HuH-7 (cell line): ENCODE measurements around the gene SLC16A3.

Experiments
- DNase-seq: peaks from one replicate; pipeline ENCODE4 v3.0.0; 2011; ENCODE audit warnings: low spot score

SLC16A3 gene

DNA sequence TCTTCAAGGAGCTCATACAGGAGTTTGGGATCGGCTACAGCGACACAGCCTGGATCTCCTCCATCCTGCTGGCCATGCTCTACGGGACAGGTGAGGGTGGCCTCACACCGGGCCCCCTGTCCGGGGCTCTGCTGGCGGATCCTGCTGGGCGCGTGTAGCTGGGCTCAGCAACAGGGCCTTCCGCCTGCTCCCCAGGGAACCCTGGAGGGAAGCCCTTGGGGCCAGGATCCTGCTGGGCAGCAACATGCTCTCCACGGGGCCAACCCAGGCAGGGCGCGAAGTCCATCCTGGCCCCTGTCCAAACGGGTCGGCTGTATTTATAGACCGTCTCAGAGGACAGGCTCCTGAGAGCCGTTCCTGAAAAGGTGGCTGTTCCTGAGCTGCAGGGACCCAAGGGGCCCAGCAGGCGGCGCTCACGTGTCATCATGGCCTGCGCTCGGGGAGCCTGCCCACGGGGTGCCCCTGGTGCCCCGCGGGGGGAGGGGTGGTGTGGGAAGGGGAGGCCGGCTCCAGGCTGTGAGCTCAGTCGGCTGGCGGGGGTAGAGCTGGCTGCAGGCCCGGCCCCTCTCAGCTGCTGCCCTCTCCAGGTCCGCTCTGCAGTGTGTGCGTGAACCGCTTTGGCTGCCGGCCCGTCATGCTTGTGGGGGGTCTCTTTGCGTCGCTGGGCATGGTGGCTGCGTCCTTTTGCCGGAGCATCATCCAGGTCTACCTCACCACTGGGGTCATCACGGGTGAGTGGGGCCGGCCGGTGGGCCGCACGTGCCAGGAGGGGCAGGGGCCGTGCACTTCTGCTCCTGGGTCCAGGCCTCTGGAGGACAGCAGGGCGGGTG lies 7.5 kb downstream of the SLC16A3 start:
- DNase-seq, result peak; percentile 75

DNA sequence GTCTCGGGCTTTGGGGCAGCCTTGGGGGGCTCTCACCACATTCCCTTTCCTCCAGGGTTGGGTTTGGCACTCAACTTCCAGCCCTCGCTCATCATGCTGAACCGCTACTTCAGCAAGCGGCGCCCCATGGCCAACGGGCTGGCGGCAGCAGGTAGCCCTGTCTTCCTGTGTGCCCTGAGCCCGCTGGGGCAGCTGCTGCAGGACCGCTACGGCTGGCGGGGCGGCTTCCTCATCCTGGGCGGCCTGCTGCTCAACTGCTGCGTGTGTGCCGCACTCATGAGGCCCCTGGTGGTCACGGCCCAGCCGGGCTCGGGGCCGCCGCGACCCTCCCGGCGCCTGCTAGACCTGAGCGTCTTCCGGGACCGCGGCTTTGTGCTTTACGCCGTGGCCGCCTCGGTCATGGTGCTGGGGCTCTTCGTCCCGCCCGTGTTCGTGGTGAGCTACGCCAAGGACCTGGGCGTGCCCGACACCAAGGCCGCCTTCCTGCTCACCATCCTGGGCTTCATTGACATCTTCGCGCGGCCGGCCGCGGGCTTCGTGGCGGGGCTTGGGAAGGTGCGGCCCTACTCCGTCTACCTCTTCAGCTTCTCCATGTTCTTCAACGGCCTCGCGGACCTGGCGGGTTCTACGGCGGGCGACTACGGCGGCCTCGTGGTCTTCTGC lies 8.4 kb downstream of the SLC16A3 start:
- no peak for DNase-seq

DNA sequence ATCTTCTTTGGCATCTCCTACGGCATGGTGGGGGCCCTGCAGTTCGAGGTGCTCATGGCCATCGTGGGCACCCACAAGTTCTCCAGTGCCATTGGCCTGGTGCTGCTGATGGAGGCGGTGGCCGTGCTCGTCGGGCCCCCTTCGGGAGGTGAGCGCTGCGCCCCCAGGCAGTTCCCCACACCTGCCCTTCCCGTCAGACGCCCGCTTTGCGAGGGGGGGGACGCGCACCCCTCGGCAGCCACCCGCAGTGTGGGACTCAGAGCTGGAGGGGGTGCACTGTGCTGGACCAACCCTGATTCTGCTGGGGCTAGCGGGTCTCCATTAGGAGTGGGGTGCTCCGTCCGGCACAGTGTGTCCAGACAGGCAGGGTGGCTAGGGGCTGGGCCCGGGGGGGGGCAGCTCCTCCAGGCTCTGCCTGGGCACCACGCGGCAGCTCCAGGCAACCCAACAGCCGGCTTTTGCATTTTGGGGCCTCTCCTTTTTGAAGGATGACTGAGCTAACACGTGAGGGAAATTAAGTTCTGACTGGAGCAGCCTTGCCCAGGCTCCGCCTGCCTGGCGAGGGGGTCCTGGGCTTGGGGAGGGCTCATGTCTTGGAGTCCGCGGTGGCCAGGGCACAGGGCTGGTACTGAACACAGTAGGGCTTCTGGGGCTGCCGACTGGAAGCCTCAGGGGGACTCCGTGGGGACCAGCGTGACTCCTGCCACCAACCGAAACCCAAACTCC lies 9.1 kb downstream of the SLC16A3 start:
- DNase-seq, result no peak

- no peak for DNase-seq
Observed at GRCh38 chr17:82238472-82239201, 9.8 kb downstream of the SLC16A3 start.

DNA sequence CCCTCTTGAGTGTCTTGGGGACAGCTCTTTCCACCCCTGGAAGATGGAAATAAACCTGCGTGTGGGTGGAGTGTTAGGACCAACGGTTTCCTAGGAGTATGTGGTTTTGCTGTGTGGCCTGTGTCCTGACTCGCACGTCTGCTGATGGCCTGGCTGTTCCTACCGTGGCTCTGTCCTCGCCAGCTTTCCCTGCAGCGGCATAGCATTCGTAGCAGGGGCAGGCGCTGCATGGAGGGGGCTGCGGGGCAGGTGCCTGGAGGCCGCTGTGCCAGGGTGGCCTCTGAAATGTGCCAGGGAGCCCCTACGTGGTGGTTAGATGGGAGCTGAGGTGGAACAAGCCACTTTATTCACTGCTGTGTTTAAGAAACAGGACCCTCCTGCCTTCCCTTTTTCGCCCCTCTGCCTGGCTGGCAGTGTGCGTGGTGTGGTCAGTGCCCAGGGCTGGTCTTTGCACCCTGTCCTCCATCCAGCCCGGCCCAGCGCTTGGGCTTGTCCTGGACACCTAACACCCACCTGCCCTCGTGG lies 10.6 kb downstream of the SLC16A3 start:
- DNase-seq, result no peak

GRCh38 chr17:82239926-82240505 lies 11.2 kb downstream of the SLC16A3 start:
- no peak for DNase-seq

- no peak for DNase-seq
Observed at GRCh38 chr17:82240506-82241182, 11.8 kb downstream of the SLC16A3 start.

- DNase-seq, result no peak
Observed at GRCh38 chr17:82241183-82241925, 12.5 kb downstream of the SLC16A3 start.

GRCh38 chr17:82241926-82242697 lies 13.3 kb downstream of the SLC16A3 start:
- DNase-seq, result no peak

DNA sequence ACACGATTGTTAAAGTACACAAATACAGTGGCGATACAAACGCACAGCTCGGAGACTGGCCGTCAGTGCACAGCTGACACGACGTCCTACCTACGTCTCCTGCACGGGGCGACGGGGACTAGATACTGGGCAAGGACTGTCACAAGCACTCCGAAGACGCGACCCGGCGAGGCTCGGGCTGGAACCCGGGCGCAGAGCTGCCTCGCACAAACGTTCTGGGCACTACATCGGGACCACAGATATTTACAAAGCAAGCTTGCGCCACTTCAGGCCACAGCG lies 13.8 kb downstream of the SLC16A3 start:
- no peak for DNase-seq

DNA sequence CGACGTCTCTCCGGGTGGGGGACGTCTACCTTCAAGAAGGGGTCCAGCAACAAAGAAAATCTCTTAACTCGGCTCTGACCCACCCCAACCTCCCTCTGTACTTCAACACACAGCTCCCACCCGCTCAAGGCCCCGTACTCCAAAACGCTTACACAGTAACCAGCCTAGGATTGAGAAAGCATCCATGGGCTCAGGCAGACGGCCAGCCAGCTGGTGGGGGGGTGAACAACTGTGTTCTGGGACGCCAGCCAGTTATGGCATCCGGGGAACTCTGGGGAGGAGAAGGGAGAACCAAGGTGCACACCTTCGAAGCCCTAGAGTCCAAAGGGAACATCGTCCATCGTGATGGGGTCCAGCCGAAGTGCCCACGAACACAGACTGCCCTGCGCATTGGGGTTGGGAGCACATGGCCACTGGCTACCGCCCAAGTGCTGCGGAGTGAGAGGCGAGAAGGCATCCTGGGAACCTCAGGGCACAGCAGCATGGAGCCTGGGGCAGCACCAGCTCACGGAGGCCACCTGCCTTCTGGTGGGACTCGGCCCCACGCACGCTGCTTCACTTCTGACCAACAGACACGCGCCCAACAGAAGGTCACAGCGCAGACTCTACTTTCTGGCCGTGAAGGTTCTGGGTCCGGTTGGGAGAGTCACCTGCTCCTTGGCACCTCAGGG lies 14.3 kb downstream of the SLC16A3 start:
- no peak for DNase-seq

GRCh38 chr17:82243648-82244412 lies 15.0 kb downstream of the SLC16A3 start:
- DNase-seq, result no peak

GRCh38 chr17:82244413-82245133 lies 15.7 kb downstream of the SLC16A3 start:
- no peak for DNase-seq

GRCh38 chr17:82245134-82246039 lies 16.5 kb downstream of the SLC16A3 start:
- no peak for DNase-seq

DNA sequence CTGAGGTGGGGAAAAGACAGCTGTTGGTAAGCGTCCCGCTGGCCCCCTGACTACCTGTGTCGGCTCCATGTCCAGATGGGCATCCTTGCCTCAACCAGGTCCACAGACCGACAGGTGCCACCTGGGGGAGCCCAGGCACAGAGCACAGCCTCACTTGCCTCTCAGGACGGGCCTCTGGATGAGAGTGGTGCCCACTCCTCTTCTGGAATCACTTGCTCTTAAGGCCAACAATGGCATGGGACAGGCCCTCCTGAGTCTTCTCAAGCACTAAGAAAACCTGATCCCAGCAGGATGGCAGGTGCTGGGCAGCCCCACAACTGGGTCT lies 17.2 kb downstream of the SLC16A3 start:
- no peak for DNase-seq

- no peak for DNase-seq
Observed at GRCh38 chr17:82246365-82247181, 17.7 kb downstream of the SLC16A3 start.
